ENCODE results near the gene DMKN. TPM values are rescaled to one million over a fixed set of nuclear protein-coding genes. Genes with fewer than 3 reads are reported as not detected.
A peak's percentile ranks its signal among the peaks of the same experiment; 100 is the strongest.

The DMKN gene
- total RNA-seq, 1 experiment from 2014 or later = 5.6 TPM

GRCh38 chr19:35518313-35518712 is 4.9 kb upstream of the DMKN start:
- ATAC-seq = peak; percentile 57
- DNase-seq (ENCODE audit: low read depth, low spot score) = peak; percentile 88
- POLR2A ChIA-PET = interaction anchor here (0.7 kb wide), 1 partner anchor 1016 kb away, joined by 6 read pairs; no protein-coding TSS in a partner anchor

GRCh38 chr19:35517342-35517741 is 3.9 kb upstream of the DMKN start:
- Histone ChIP-seq H3K36me3 (ENCODE audit: control insufficient read depth, insufficient read depth, low read length) (no peaks in the 10 kb centered on the region), H3K4me3 (ENCODE audit: low read depth in 2 of 2, low read length in 2 of 2) (no peak overlapping the region), H3K27ac (ENCODE audit: low read length) (no peak overlapping the region), H3K27me3 (ENCODE audit: control insufficient read depth, insufficient read depth, low read length) (no peaks in the 10 kb centered on the region), H3K9me3 (ENCODE audit: control insufficient read depth, insufficient read depth, low read depth, low read length) (no peaks in the 10 kb centered on the region), H3K4me1 (ENCODE audit: control insufficient read depth, insufficient read depth, low read length) (peaks cover 5% of the 10 kb centered on the region; the same call in 1 of the 2 replicates)
- POLR2A ChIA-PET = no interaction called here
- TF ChIP-seq POLR2AphosphoS5 (IDR thresholded peaks at IDR 0.05; ENCODE audit: low read depth, low read length) (no peak), CTCF (IDR thresholded peaks at IDR 0.05) (no peak), SIN3A (IDR thresholded peaks at IDR 0.05; ENCODE audit: borderline replicate concordance, insufficient read depth, low read depth, low read length) (no peak), REST (IDR thresholded peaks at IDR 0.05; ENCODE audit: insufficient read depth in 1 of 2, low read depth in 2 of 2, low read length in 1 of 2) (no peak), TCF7L2 (IDR thresholded peaks at IDR 0.05; ENCODE audit: low read depth, low read length) (no peak)
- BruUV-seq (replicated peaks) = no TSS peak
- DNase-seq (ENCODE audit: low read depth, low spot score) (no peak), ATAC-seq (no peak)
- in situ Hi-C loops (cut with HindIII; ENCODE audit: low pct_unique_long_range_greater_than_20kb, low sequenced_read_pairs) = no loop called here
- intact Hi-C loops (cut with micrococcal nuclease; ENCODE audit: unreplicated experiment) = no loop called here
- CTCF ChIA-PET = interaction anchor here (0.6 kb wide), 1 partner anchor 380 kb away, joined by 6 read pairs; no protein-coding TSS in a partner anchor

More at GRCh38 chr19:35518313-35518712, 4.9 kb upstream of the DMKN start:
- Histone ChIP-seq H3K27me3 (ENCODE audit: control insufficient read depth, insufficient read depth, low read length) (no peaks in the 10 kb centered on the region), H3K4me3 (ENCODE audit: low read depth in 2 of 2, low read length in 2 of 2) (no peak overlapping the region), H3K36me3 (ENCODE audit: control insufficient read depth, insufficient read depth, low read length) (no peaks in the 10 kb centered on the region), H3K27ac (ENCODE audit: low read length) (no peak overlapping the region), H3K9me3 (ENCODE audit: control insufficient read depth, insufficient read depth, low read depth, low read length) (no peaks in the 10 kb centered on the region), H3K4me1 (ENCODE audit: control insufficient read depth, insufficient read depth, low read length) (peaks cover 5% of the 10 kb centered on the region; the same call in 1 of the 2 replicates)
- no TSS peak for BruUV-seq (replicated peaks)
- intact Hi-C loops (cut with micrococcal nuclease; ENCODE audit: unreplicated experiment) (no loop called here), in situ Hi-C loops (cut with HindIII; ENCODE audit: low pct_unique_long_range_greater_than_20kb, low sequenced_read_pairs) (no loop called here)
- CTCF ChIA-PET = no interaction called here
- TF ChIP-seq TCF7L2 (IDR thresholded peaks at IDR 0.05; ENCODE audit: low read depth, low read length) = no peak
- no peak for TF ChIP-seq SIN3A (IDR thresholded peaks at IDR 0.05; ENCODE audit: borderline replicate concordance, insufficient read depth, low read depth, low read length)
- TF ChIP-seq POLR2AphosphoS5 (IDR thresholded peaks at IDR 0.05; ENCODE audit: low read depth, low read length) = no peak
- TF ChIP-seq CTCF (IDR thresholded peaks at IDR 0.05) = no peak

Measured in Panc1 (cell line).